AG04450 (cell line): ENCODE data around the gene C1orf53. TPM values are rescaled to one million over a fixed set of nuclear protein-coding genes. Genes with fewer than 3 reads are reported as not detected.

Source experiments
- CTCF ChIA-PET: fragments of 300-600, 350-600 bp; formaldehyde crosslinking; extraction: SDS; loops from one replicate; lab custom pipeline; 2022; ENCODE audit warnings: antibody characterized with exemption, inconsistent platforms; lab: Charles Lee
- POLR2A ChIA-PET: fragments of 350-600 bp; formaldehyde crosslinking; extraction: SDS; loops from one replicate; lab custom pipeline; 2021; ENCODE audit warnings: antibody characterized with exemption, inconsistent platforms; lab: Yijun Ruan, JAX
- DNase-seq: peaks from one replicate; pipeline ENCODE4 v3.0.0-alpha.2; 2011; ENCODE audit warnings: low read depth, low spot score
- H3K27ac ChIP-seq: one replicate; pipeline ENCODE4 v1.5.1; 2012; ENCODE audit warnings: low read depth, low read length, control low read depth
- H3K27me3 ChIP-seq: one replicate; pipeline ENCODE4 v1.6.0; 2012; ENCODE audit warnings: low read length; ENCODE audit not compliant: control insufficient read depth, insufficient read depth
- H3K4me3 ChIP-seq: 2 replicates; pipeline ENCODE4 v1.5.1; 2011; ENCODE audit warnings: mild to moderate bottlenecking, low read depth, low read length, control low read depth
- H3K9me3 ChIP-seq: 2 replicates; pipeline ENCODE4 v1.5.1; 2012; ENCODE audit warnings: low read length; ENCODE audit not compliant: control insufficient read depth, insufficient read depth
- polyA plus RNA-seq: library from polyadenylated mRNA; depleted of rRNA; stranded (reverse); fragments of >200 nt; gene quantifications from 2 replicates; pipeline ENCODE4 v1.2.3, GENCODE V29; 2011
- TF ChIP-seq, protein P1 (sequence below): IDR thresholded peaks from 2 replicates; pipeline ENCODE4 v1.5.1; 2011; ENCODE audit warnings: low read depth, low read length, control low read depth, inconsistent platforms

Gene C1orf53
- polyA plus RNA-seq, 1 experiment = 6.2 TPM

GRCh38 chr1:197924516-197925123 is 22.2 kb downstream of the C1orf53 start:
- TF ChIP-seq, protein P1, sequence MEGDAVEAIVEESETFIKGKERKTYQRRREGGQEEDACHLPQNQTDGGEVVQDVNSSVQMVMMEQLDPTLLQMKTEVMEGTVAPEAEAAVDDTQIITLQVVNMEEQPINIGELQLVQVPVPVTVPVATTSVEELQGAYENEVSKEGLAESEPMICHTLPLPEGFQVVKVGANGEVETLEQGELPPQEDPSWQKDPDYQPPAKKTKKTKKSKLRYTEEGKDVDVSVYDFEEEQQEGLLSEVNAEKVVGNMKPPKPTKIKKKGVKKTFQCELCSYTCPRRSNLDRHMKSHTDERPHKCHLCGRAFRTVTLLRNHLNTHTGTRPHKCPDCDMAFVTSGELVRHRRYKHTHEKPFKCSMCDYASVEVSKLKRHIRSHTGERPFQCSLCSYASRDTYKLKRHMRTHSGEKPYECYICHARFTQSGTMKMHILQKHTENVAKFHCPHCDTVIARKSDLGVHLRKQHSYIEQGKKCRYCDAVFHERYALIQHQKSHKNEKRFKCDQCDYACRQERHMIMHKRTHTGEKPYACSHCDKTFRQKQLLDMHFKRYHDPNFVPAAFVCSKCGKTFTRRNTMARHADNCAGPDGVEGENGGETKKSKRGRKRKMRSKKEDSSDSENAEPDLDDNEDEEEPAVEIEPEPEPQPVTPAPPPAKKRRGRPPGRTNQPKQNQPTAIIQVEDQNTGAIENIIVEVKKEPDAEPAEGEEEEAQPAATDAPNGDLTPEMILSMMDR = peak; percentile 82
- ChIA-PET CTCF (interaction anchor here (0.6 to 5.2 kb wide), 43 partner anchors 9 to 744 kb away, joined by 3 to 54 read pairs (median 4); partner anchors contain the start of genes C1orf53 and DENND1B), POLR2A (interaction anchor here (0.6 kb wide), 1 partner anchor 15 kb away, joined by 3 read pairs; no protein-coding TSS in a partner anchor)
- no peak overlapping the region for H3K27ac ChIP-seq
- H3K4me3 ChIP-seq = no peak overlapping the region
- peaks cover 57% of the 10 kb centered on the region for H3K27me3 ChIP-seq
- H3K9me3 ChIP-seq = peaks cover 3% of the 10 kb centered on the region
- peak; percentile 16 for DNase-seq

- CTCF ChIA-PET = interaction anchor here (1.8 to 5.2 kb wide), 4 partner anchors 235 to 406 kb away, joined by 5 to 54 read pairs (median 28); no protein-coding TSS in a partner anchor
- POLR2A ChIA-PET = no interaction called here
- no peak overlapping the region for H3K27ac ChIP-seq
- no peak for DNase-seq
- H3K4me3 ChIP-seq = no peak overlapping the region
- peaks cover 26% of the 10 kb centered on the region for H3K27me3 ChIP-seq
- H3K9me3 ChIP-seq = no peaks in the 10 kb centered on the region
- TF ChIP-seq, protein P1 = no peak
Measured at GRCh38 chr1:197927908-197928665, 25.7 kb downstream of the C1orf53 start.

DNA sequence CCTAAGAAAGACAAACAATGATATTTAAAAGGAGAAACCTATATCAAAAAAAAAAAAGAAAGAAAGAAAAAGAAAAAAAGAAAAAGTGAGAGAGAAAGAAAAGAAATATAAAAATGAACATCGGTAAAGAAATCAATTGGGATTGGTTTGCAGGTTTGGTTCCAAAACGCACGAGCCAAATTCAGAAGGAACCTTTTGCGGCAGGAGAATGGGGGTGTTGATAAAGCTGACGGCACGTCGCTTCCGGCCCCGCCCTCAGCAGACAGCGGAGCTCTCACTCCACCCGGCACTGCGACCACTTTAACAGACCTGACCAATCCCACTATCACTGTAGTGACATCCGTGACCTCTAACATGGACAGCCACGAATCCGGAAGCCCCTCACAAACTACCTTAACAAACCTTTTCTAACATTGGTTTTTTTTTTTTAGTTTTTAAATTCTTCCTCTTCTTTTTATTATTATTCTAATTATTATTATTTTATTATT is 26.5 kb downstream of the C1orf53 start:
- ChIA-PET CTCF (interaction anchor here (0.7 to 2.1 kb wide), 3 partner anchors 16 to 538 kb away, joined by 3 to 6 read pairs (median 5); no protein-coding TSS in a partner anchor), POLR2A (no interaction called here)
- Histone ChIP-seq H3K27ac (no peak overlapping the region), H3K27me3 (peaks cover 20% of the 10 kb centered on the region), H3K9me3 (no peaks in the 10 kb centered on the region), H3K4me3 (peak overlapping the region; percentile 50)
- TF ChIP-seq, protein P1 = no peak
- no peak for DNase-seq

- peaks cover 6% of the 10 kb centered on the region for H3K27me3 ChIP-seq
- TF ChIP-seq, protein P1 = no peak
- POLR2A ChIA-PET = no interaction called here
- CTCF ChIA-PET = interaction anchor here (0.7 to 1.7 kb wide), 4 partner anchors 9 to 561 kb away, joined by 4 to 9 read pairs (median 5); no protein-coding TSS in a partner anchor
- H3K4me3 ChIP-seq = no peak overlapping the region
- DNase-seq = no peak
- H3K27ac ChIP-seq = no peak overlapping the region
- H3K9me3 ChIP-seq = no peaks in the 10 kb centered on the region
Measured at GRCh38 chr1:197933016-197933415, 30.6 kb downstream of the C1orf53 start.
